Measurements from ENCODE around the gene TTC3.
"Not testable (repeated sequence)": the region's sequence is repeated elsewhere in the genome, so short reads cannot be mapped to it uniquely, and the experiment has no call there.

TTC3 gene

DNA sequence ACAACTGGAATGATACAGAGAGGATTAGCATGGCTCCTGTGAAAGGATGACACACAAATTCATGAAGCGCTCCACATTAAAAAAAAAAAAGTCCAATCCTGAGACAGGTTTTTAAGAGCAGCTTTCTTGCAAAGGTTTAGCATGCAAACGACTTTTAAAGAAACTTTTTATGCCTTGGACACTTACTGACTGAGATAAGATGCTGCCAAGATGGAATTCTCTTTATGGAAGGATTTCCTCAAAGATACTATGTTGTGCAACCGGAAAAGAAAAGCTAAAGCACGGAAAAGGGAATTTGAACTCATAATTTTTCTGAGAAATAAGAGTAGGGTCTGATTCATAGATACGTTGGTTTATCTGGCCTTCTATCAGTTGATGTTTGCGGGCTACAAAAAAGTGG lies 27.5 kb upstream of the TTC3 start:
- no peak for DNase-seq (ENCODE audit: low read depth)
- H3K4me3 ChIP-seq (ENCODE audit: low read length) = no peak overlapping the region
- TF ChIP-seq, protein P1, sequence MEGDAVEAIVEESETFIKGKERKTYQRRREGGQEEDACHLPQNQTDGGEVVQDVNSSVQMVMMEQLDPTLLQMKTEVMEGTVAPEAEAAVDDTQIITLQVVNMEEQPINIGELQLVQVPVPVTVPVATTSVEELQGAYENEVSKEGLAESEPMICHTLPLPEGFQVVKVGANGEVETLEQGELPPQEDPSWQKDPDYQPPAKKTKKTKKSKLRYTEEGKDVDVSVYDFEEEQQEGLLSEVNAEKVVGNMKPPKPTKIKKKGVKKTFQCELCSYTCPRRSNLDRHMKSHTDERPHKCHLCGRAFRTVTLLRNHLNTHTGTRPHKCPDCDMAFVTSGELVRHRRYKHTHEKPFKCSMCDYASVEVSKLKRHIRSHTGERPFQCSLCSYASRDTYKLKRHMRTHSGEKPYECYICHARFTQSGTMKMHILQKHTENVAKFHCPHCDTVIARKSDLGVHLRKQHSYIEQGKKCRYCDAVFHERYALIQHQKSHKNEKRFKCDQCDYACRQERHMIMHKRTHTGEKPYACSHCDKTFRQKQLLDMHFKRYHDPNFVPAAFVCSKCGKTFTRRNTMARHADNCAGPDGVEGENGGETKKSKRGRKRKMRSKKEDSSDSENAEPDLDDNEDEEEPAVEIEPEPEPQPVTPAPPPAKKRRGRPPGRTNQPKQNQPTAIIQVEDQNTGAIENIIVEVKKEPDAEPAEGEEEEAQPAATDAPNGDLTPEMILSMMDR (IDR thresholded peaks at IDR 0.05; ENCODE audit: insufficient read depth, low read depth, low read length, missing control alignments) = no peak

DNA sequence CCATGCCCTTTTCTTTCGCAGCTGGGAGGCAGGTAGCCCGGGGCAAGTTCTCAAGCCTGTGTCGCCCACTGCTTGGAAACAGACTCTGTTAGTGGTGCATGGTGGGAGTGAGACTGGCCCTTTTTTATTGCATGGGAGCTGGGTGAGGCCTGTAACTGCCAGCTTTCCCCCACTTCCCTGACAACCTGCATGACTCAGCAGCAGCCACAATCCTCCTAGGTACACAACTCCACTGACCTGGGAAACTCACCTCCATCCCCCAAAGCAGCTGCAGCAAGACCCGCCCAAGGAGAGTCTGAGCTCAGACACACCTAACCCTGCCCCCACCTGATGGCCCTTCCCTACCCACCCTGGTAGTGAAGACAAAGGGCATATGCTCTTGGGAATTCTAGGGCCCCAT lies 26.0 kb upstream of the TTC3 start:
- DNase-seq (ENCODE audit: low read depth) = peak; percentile 64
- H3K4me3 ChIP-seq (ENCODE audit: low read length) = no peak overlapping the region
- TF ChIP-seq, protein P1 (IDR thresholded peaks at IDR 0.05; ENCODE audit: insufficient read depth, low read depth, low read length, missing control alignments) = no peak

DNA sequence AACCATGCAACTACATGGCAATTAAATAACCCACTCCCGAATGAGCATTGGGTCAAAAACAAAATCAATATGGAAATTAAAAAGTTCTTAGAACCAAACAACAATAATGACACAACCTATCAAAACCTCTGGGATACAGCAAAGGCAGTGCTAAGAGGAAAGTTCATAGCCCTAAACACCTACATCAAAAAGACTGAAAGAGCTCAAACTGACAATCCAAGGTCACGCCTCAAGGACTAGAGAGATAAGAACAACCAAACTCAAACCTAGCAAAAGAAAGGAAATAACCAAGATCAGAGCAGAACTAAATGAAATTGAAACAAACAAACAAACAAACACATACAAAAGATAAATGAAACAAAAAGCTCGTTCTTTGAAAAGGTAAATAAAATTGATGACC lies 23.3 kb upstream of the TTC3 start:
- DNase-seq (ENCODE audit: low read depth); H3K4me3 ChIP-seq (ENCODE audit: low read length): not testable (repeated sequence)

DNA sequence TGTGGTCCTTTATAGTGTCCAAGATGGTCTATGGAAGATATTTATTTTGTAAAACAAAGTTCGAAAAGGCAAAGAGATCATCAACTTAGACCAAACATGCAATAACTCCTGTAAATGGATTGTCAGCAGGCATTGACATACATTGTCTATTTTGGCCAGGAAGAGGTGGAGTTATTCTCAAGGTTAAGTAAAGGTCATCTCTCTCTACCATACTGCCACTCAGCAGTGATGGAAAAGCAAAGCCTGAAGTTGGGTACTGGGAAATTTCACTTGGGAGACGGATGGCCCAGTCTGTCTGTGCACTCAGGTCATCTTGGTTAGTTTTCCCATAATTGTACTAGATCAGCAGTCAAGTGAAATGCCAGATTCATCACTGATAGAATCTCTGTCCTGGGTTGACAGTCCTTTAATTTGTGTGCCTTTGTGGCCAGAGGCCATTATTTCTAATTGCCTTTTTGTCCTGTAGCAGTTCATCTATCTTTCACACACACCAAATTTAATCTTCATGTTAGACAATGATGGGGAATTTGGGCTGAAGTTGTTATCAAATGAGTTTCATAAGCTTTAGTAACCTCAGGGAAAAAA lies 17.7 kb upstream of the TTC3 start:
- TF ChIP-seq, protein P1 (IDR thresholded peaks at IDR 0.05; ENCODE audit: insufficient read depth, low read depth, low read length, missing control alignments) = no peak
- DNase-seq (ENCODE audit: low read depth) = no peak
- no peak overlapping the region for H3K4me3 ChIP-seq (ENCODE audit: low read length)

DNA sequence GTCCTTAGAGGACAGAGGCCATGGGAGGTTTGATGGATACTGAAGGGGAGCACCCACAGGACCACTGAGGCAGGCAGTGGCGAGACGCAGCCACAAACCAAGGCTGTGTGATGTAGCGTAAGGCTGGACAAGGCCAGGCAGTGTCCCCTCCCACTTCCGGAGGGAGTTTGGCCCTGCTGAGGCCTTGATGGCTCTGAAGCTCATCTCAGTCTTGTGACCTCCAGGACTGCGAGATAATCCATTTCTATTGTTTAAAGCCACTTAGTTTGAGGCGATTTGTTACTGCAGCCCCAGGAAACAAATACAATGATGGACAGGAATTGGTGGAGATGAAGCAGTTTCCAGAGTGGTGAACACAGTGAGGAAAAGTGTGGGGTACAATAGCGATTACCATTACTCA lies 15.4 kb upstream of the TTC3 start:
- TF ChIP-seq, protein P1 (IDR thresholded peaks at IDR 0.05; ENCODE audit: insufficient read depth, low read depth, low read length, missing control alignments) = no peak
- DNase-seq (ENCODE audit: low read depth) = no peak
- H3K4me3 ChIP-seq (ENCODE audit: low read length) = no peak overlapping the region

DNA sequence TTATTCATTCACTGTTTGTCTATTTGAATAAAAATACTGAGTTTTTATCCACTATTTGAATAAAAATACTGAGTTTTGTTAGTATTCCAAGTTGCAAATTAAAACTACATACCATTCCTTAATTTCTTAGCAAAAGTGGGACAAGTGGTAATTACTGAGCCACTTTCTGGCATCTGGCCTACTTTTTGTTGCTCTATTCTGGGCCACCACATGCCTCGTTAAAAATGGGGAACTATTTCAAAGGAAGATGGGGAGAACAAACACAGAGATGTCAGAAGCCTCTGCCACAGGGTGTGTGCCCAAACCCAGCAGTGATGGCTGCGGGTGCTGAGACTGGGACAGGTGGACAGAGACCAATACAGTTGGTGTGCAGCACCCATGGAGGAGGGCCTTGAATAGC lies 14.8 kb upstream of the TTC3 start:
- TF ChIP-seq, protein P1 (IDR thresholded peaks at IDR 0.05; ENCODE audit: insufficient read depth, low read depth, low read length, missing control alignments) = no peak
- H3K4me3 ChIP-seq (ENCODE audit: low read length) = no peak overlapping the region
- DNase-seq (ENCODE audit: low read depth) = no peak

DNA sequence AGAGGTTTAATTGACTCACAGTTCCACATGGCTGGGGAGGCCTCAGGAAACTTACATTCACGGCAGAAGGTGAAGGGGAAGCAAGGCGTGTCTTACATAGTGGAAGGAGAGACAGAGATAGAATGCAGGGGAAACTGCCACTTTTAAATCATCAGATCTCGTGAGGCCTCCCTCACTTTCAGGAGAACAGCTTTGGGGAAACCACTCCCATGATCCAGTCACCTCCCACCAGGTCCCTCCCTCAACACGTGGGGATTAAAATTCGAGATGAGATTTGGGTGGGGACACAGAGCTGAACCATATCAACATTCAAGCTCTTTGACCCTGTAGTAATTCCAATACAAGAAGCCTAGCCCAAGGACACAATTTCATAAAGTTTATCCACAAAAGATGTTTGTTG lies 13.9 kb upstream of the TTC3 start:
- H3K4me3 ChIP-seq (ENCODE audit: low read length) = no peak overlapping the region
- no peak for DNase-seq (ENCODE audit: low read depth)
- TF ChIP-seq, protein P1 (IDR thresholded peaks at IDR 0.05; ENCODE audit: insufficient read depth, low read depth, low read length, missing control alignments) = no peak

Measured in epithelial cell of esophagus (primary cell).